HG02798 (cell line): ENCODE data around the gene ATP6V1B1.

ENCODE experiments used
- ATAC-seq: cut with Tn5 transposase; IDR thresholded peaks from one replicate; pipeline ENCODE4 v1.9.1; 2021; ENCODE audit warnings: mild to moderate bottlenecking; ENCODE audit not compliant: unreplicated experiment, poor library complexity

Gene ATP6V1B1

GRCh38 chr2:70935468-70936164, at the start of gene ATP6V1B1:
ATP6V1B1 (plus strand) TSS chr2:70935900; CDS start chr2:70935955, 55 bp downstream.
- no peak for ATAC-seq

GRCh38 chr2:70886541-70886987, 49.1 kb upstream of the ATP6V1B1 start:
- ATAC-seq: no peak

GRCh38 chr2:70887208-70887549, 48.5 kb upstream of the ATP6V1B1 start:
- ATAC-seq: no peak

- ATAC-seq: no peak
These were observed 48.0 kb upstream of the ATP6V1B1 start for GRCh38 chr2:70887550-70888246.

GRCh38 chr2:70888366-70888922, 47.3 kb upstream of the ATP6V1B1 start:
- no peak for ATAC-seq

- ATAC-seq: no peak
These were observed 46.6 kb upstream of the ATP6V1B1 start for GRCh38 chr2:70888923-70889715.

- no peak for ATAC-seq
These were observed 46.0 kb upstream of the ATP6V1B1 start for GRCh38 chr2:70889716-70890037.

- no peak for ATAC-seq
These were observed 45.1 kb upstream of the ATP6V1B1 start for GRCh38 chr2:70890469-70891065.

- no peak for ATAC-seq
These were observed 43.9 kb upstream of the ATP6V1B1 start for GRCh38 chr2:70891572-70892357.

- ATAC-seq: no peak
These were observed 43.0 kb upstream of the ATP6V1B1 start for GRCh38 chr2:70892750-70893149.

GRCh38 chr2:70893186-70893585, 42.5 kb upstream of the ATP6V1B1 start:
- no peak for ATAC-seq

- ATAC-seq: no peak
These were observed 40.9 kb upstream of the ATP6V1B1 start for GRCh38 chr2:70894765-70895164.

- ATAC-seq: no peak
These were observed 40.5 kb upstream of the ATP6V1B1 start for GRCh38 chr2:70895249-70895648.

- no peak for ATAC-seq
These were observed 39.5 kb upstream of the ATP6V1B1 start for GRCh38 chr2:70895998-70896764.

- no peak for ATAC-seq
These were observed 38.9 kb upstream of the ATP6V1B1 start for GRCh38 chr2:70896765-70897202.

GRCh38 chr2:70897203-70897976, 38.3 kb upstream of the ATP6V1B1 start:
- ATAC-seq: no peak

GRCh38 chr2:70897977-70898226, 37.8 kb upstream of the ATP6V1B1 start:
- no peak for ATAC-seq

GRCh38 chr2:70898363-70899240, 37.1 kb upstream of the ATP6V1B1 start:
- ATAC-seq: no peak
